Activated naive CD4-positive, alpha-beta T cell treated with anti-CD3 and anti-CD28 coated beads, Interleukin-2, amount 10 ng/mL, durations not matched to agents 7 days and 5 days (primary cell): ENCODE measurements around the gene TAF11L5.
"Not testable (repeated sequence)": the region's sequence is repeated elsewhere in the genome, so short reads cannot be mapped to it uniquely, and the experiment has no call there.

Source experiments
- CTCF ChIA-PET: fragments of 350-600 bp; sonication (Branson Sonifier 250); formaldehyde crosslinking; loops from one replicate; lab custom pipeline; 2021; ENCODE audit warnings: antibody characterized with exemption; lab: Charles Lee
- DNase-seq: peaks from one replicate; pipeline ENCODE4 v3.0.0-alpha.2; 2020
- H3K27ac Mint-ChIP-seq: one replicate; pipeline ENCODE4 v1.8.0; 2021; ENCODE audit warnings: mild to moderate bottlenecking, moderate library complexity, mixed read lengths
- H3K27me3 Mint-ChIP-seq: one replicate; pipeline ENCODE4 v1.8.0; 2021; ENCODE audit warnings: mild to moderate bottlenecking, mixed read lengths
- H3K36me3 Mint-ChIP-seq: one replicate; pipeline ENCODE4 v1.8.0; 2021; ENCODE audit warnings: mixed read lengths
- H3K4me1 Mint-ChIP-seq: one replicate; pipeline ENCODE4 v1.8.0; 2021; ENCODE audit warnings: mixed read lengths
- H3K4me3 Mint-ChIP-seq: one replicate; pipeline ENCODE4 v1.8.0; 2021; ENCODE audit warnings: mild to moderate bottlenecking, moderate library complexity, mixed read lengths
- H3K9me3 Mint-ChIP-seq: one replicate; pipeline ENCODE4 v1.8.0; 2021; ENCODE audit warnings: mixed read lengths

Gene TAF11L5

DNA sequence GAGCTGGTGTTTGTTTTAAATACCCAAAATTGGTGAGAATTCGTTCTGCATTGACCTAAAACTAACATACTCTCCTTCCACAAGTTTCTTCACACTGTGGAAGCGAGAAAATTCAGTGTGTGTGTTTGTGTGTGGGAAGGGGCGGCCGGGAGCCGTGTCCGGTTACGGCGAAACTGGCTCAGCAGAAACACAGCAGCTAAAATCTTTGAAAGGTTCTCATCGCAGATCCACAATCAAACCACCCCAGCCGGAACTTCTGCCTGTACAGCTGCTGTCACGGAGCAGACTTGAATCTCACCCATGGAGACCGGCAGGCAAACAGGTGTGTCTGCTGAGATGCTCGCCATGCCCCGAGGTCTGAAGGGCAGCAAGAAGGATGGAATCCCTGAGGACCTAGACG lies at the start of gene TAF11L5:
Gene TAF11L5 (plus strand): TSS at position 301 of the 400 bp plus-strand sequence.
- CTCF ChIA-PET, H3K27ac Mint-ChIP-seq, H3K9me3 Mint-ChIP-seq, H3K4me3 Mint-ChIP-seq, H3K27me3 Mint-ChIP-seq, DNase-seq, H3K4me1 Mint-ChIP-seq, H3K36me3 Mint-ChIP-seq: not testable (repeated sequence)

DNA sequence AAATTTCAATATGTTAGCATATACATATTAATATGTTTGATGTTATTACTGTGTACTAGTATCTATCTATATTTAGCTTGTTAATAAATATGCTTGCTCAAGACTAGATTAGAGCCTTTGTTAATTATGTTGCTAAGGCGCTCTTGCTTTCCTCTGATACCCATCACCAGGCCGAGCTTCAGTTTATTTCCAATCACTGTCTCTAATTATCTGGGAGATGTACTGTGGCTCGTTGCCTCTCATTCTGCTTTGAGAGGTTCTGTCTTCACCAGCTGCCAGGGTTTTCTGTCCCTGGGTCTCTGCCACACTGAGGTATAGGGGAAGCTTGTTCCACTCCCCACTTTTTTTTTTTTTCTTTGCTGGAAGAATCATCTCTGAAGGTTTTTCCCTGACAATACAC lies 48.0 kb upstream of the TAF11L5 start:
- no peak for DNase-seq
- Mint-ChIP-seq H3K36me3 (no peaks in the 10 kb centered on the region), H3K27ac (no peak overlapping the region), H3K4me3 (no peak overlapping the region), H3K27me3 (no peaks in the 10 kb centered on the region), H3K9me3 (no peaks in the 10 kb centered on the region), H3K4me1 (no peaks in the 10 kb centered on the region)
- CTCF ChIA-PET = interaction anchor here (0.9 kb wide), 1 partner anchor 13 kb away, joined by 4 read pairs; no protein-coding TSS in a partner anchor

DNA sequence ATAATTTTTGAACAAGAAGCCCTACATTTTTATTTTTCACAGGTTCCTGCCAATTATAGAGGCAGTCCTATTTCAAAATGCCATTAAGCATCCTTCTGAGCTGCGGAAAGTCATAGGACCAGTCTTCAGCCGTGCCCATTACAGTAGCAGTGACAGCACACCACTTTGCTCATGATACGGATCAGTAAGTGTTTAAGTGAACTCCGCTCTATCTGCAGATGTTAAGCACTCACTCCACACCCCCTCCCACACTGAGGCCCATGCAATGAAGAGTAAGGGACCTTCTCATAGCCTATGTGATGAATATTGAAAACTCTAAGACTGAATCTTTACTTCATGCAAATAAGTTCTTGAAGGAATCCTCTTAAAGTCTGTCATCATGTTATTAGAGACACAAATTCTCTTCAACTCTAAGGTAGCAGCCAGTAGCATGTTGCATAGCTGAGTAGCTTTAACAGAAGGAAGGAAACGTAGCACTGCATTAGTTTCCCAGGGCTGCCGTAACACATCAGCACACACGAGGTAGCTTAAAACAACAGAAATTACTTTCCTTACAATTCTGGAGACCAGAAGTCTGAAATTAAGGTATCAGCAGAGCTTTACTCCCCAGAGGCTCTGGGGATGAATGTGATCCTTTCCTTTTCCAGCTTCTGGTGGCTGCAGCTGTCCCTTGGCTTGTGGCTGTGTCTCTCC lies 47.3 kb upstream of the TAF11L5 start:
- DNase-seq = no peak
- CTCF ChIA-PET = no interaction called here
- Mint-ChIP-seq H3K36me3 (no peaks in the 10 kb centered on the region), H3K27ac (no peak overlapping the region), H3K4me3 (no peak overlapping the region), H3K27me3 (no peaks in the 10 kb centered on the region), H3K9me3 (no peaks in the 10 kb centered on the region), H3K4me1 (no peaks in the 10 kb centered on the region)

DNA sequence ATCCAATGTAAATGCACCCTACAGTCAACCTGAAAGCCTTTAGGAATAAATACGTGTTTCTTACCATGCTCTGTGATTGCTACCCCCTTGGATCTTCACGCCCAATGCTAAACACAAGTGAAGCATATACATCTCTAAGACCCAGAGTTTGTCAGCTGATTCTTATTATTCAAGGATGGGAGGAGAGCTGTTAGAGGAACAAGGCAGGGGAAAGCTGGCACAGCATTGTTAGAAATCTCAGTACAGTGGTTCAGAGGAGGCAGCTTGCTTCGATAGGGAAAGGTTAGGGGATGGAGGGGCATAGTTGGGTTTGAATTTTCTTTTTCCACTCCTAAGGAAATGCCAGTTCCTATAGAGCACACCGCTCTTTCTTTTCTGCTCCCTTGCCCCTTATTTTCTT lies 43.7 kb upstream of the TAF11L5 start:
- H3K36me3 Mint-ChIP-seq = no peaks in the 10 kb centered on the region
- CTCF ChIA-PET = no interaction called here

DNA sequence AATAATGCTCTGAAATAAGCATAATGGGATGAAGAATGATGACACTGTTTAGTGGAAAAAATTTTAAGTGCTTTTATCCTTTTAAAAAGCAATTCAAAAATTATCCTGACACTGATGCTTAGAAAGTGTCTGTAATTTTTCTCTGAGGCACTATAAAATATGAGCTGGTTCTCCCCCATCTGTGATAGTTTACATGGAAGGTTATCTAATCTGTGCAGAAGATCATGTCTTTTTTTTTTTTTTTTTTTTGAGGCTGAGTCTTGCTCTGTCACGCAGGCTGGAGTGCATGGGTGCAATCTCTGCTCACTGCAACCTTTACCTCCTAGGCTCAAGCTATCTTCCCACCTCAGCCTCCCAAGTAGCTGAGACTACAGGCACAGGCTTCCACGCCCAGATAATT lies 42.2 kb upstream of the TAF11L5 start:
- Mint-ChIP-seq H3K4me3 (no peak overlapping the region), H3K36me3 (no peaks in the 10 kb centered on the region), H3K4me1 (no peaks in the 10 kb centered on the region), H3K9me3 (peaks cover 4% of the 10 kb centered on the region), H3K27me3 (no peaks in the 10 kb centered on the region), H3K27ac (no peak overlapping the region)
- no peak for DNase-seq
- CTCF ChIA-PET = no interaction called here

More for the DNA sequence above, 43.7 kb upstream of the TAF11L5 start:
- no peak for DNase-seq
- Mint-ChIP-seq H3K27me3 (no peaks in the 10 kb centered on the region), H3K27ac (no peak overlapping the region), H3K4me3 (no peak overlapping the region), H3K9me3 (peaks cover 3% of the 10 kb centered on the region), H3K4me1 (no peaks in the 10 kb centered on the region)

DNA sequence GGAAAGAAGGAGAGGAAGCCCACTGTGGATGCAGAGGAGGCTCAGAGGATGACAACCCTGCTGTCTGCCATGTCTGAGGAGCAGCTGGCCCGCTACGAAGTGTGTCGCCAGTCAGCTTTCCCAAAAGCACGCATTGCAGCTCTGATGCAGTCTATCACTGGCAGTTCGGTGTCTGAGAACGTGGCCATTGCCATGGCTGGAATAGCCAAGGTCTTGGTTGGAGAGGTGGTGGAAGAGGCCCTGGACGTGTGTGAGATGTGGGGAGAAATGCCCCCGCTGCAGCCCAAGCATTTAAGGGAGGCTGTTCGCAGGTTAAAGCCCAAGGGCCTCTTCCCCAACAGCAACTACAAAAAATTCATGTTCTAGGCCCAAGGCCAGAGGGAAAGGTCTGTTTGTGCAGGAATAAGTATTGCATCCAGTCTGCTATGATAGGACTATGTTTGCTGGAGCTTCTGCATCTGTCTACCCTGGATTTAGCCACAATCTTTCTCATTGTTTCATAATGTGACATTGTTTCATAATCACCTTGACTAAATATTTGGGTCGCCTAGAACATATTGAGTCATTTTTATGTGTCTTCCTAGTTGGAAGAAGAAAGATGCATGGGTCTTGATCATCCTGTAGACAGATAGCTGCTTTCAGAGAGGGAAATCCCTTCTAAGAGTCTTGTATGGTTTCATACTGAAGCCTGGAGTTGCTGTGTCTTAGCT lies 38.4 kb upstream of the TAF11L5 start:
- H3K9me3 Mint-ChIP-seq, DNase-seq: not testable (repeated sequence)

DNA sequence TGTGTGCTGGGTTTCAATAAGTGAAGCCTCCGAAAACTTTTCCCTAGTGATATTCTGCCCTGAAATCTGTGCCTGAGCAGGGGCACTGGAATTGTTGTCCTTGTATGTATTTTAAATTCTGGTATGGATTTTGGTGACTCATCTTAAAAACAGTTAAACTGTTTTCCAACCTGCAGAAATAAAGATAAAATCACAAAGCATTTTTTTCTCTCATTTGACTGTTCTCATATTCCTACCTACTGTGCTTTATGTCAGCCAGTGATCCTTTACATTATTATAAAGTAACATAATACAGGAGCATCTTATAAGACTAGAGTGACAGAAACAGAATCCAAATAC lies 37.9 kb upstream of the TAF11L5 start:
- Mint-ChIP-seq H3K36me3 (no peaks in the 10 kb centered on the region), H3K9me3 (peaks cover 10% of the 10 kb centered on the region), H3K27ac (no peak overlapping the region), H3K27me3 (no peaks in the 10 kb centered on the region), H3K4me1 (no peaks in the 10 kb centered on the region), H3K4me3 (no peak overlapping the region)
- CTCF ChIA-PET = no interaction called here
- DNase-seq = no peak

More for the DNA sequence above, 38.4 kb upstream of the TAF11L5 start:
- not testable (repeated sequence) for H3K4me3 Mint-ChIP-seq, H3K27me3 Mint-ChIP-seq, H3K36me3 Mint-ChIP-seq, H3K27ac Mint-ChIP-seq, H3K4me1 Mint-ChIP-seq
- CTCF ChIA-PET = interaction anchor here (0.6 kb wide), 1 partner anchor 43 kb away, joined by 3 read pairs; no protein-coding TSS in a partner anchor

DNA sequence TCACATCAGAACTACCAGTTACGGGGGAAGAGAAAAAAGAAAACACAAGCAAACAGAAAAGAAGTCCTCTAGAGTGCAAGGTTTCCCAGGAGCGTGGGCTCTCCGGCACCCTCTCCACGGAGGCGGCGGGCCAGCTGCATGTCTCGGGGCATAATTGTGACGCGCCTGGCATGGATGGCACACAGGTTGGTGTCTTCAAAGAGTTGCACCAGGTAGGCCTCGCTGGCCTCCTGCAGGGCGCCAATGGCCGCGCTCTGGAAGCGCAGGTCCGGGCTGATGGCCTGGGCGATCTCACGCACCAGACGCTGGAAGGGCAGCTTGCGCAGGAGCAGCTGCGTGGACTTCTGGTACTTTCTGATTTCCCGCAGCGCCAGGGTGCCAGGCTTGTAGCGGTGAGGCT lies 33.8 kb upstream of the TAF11L5 start:
- H3K4me3 Mint-ChIP-seq, DNase-seq, H3K27me3 Mint-ChIP-seq, H3K27ac Mint-ChIP-seq, CTCF ChIA-PET, H3K36me3 Mint-ChIP-seq, H3K4me1 Mint-ChIP-seq: not testable (repeated sequence)
- peaks cover 22% of the 10 kb centered on the region for H3K9me3 Mint-ChIP-seq

DNA sequence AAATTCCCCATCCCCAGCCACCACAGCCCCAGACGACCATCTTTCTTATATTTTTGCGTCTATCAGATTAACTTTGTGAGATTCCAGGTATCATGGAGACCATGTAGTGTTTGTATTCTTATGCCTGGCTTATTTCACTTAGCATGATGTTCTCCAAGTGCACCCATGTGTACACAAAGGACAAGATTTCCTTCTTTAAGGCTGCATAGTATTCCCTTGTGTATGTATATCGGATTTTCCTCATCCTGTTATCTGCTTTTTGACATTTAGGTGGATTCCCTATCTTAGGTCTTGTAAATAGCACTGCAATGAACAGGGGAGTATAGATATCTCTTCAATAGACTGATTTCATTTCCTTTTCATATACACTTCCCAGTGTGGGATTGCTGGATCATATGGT lies 32.3 kb upstream of the TAF11L5 start:
- H3K27ac Mint-ChIP-seq = no peak overlapping the region
- H3K9me3 Mint-ChIP-seq = peaks cover 20% of the 10 kb centered on the region
- H3K27me3 Mint-ChIP-seq = no peaks in the 10 kb centered on the region
- no peak for DNase-seq
- CTCF ChIA-PET = no interaction called here
- no peaks in the 10 kb centered on the region for H3K4me1 Mint-ChIP-seq
- H3K36me3 Mint-ChIP-seq = no peaks in the 10 kb centered on the region
- H3K4me3 Mint-ChIP-seq = no peak overlapping the region

DNA sequence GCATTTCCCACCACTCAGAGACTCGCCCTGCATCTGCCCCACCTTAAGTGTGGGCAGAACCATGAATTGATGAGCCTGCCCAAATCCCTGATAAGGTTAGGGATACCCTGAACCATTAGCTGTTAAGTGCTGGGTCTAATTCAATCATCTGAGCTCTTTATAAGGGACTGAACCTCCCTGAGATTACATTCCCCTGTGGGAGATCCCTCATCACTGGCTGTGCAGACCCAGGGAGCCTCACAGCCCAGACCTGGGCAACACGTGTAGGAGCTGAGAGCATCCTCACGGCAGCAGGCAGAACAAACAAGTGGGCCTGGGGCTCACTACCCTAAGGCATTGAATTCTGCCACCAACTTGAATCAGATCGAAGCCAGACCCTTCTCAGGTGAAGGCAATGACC lies 27.6 kb upstream of the TAF11L5 start:
- H3K9me3 Mint-ChIP-seq = peaks cover 25% of the 10 kb centered on the region
- CTCF ChIA-PET = no interaction called here

DNA sequence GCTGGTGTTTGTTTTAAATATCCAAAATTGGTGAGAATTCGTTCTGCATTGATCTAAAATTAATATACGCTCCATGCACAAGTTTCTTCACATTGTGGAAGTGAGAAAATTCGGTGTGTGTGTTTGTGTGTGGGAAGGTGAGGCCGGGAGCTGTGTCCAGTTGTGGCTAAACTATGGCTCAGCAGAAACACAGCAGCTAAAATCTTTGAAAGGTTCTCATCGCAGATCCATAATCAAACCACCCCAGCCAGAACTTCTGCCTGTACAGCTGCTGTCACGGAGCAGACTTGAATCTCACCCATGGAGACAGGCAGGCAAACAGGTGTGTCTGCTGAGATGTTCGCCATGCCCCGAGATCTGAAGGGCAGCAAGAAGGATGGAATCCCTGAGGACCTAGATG lies 27.1 kb upstream of the TAF11L5 start, which contains the start of gene TAF11L2:
Gene TAF11L2 (plus strand): TSS at position 301 of the 400 bp plus-strand sequence.
- H3K36me3 Mint-ChIP-seq, H3K4me3 Mint-ChIP-seq, H3K27me3 Mint-ChIP-seq, H3K4me1 Mint-ChIP-seq, CTCF ChIA-PET, H3K27ac Mint-ChIP-seq, DNase-seq: not testable (repeated sequence)
- H3K9me3 Mint-ChIP-seq = peaks cover 21% of the 10 kb centered on the region

More for the DNA sequence above, 27.6 kb upstream of the TAF11L5 start:
- no peak for DNase-seq
- no peaks in the 10 kb centered on the region for H3K4me1 Mint-ChIP-seq
- no peak overlapping the region for H3K27ac Mint-ChIP-seq
- H3K4me3 Mint-ChIP-seq = no peak overlapping the region
- H3K36me3 Mint-ChIP-seq = no peaks in the 10 kb centered on the region
- no peaks in the 10 kb centered on the region for H3K27me3 Mint-ChIP-seq

DNA sequence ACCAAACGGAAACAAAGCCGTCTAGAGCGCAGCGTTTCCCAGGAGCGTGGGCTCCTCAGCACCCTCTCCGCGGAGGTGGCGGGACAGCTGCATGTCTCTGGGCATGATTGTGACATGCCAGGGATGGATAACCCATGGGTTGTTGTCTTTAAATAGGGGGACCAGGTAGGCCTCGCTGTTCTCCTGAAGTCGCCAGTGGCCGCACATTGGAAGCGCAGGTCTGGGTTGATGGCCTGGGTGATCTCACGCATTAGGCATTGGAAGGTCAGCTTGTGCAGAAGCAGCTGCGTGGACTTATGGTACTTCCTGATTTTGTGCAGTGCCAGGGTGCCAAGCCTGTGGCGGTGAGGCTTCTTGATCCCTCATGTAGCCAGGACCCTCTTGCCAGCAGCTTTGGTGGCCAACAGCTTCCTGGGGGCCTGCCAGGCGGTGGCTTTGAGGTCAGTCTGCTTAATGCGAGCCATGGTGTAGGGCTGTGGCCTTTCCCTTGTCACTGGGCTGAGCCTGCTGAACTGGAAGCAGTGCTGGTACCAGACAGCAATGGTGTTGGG lies 13.2 kb upstream of the TAF11L5 start:
- DNase-seq = no peak
- CTCF ChIA-PET = no interaction called here
- Mint-ChIP-seq H3K36me3 (no peaks in the 10 kb centered on the region), H3K27ac (no peak overlapping the region), H3K4me3 (no peak overlapping the region), H3K9me3 (peaks cover 9% of the 10 kb centered on the region), H3K4me1 (no peaks in the 10 kb centered on the region), H3K27me3 (no peaks in the 10 kb centered on the region)

DNA sequence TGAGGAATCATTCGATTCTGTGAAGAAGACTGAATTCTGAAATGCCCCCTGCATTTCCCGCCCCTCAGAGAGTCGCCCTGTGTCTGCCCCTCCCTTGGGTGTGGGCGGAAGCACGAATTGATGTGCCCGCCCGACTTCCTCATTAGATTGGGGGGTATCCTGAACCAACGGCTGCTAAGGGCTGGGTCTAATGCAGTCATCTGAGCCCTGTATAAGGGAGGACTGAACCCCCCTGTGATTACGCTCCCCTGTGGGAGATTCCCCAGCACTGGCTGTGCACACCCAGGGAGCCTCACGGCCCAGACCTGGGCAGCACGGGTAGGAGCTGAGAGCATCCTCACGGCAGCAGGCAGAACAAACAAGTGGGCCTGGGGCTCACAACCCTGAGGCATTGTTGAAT lies 7.5 kb upstream of the TAF11L5 start:
- H3K4me1 Mint-ChIP-seq, H3K4me3 Mint-ChIP-seq, H3K36me3 Mint-ChIP-seq, H3K27me3 Mint-ChIP-seq, H3K27ac Mint-ChIP-seq, H3K9me3 Mint-ChIP-seq, CTCF ChIA-PET, DNase-seq: not testable (repeated sequence)

DNA sequence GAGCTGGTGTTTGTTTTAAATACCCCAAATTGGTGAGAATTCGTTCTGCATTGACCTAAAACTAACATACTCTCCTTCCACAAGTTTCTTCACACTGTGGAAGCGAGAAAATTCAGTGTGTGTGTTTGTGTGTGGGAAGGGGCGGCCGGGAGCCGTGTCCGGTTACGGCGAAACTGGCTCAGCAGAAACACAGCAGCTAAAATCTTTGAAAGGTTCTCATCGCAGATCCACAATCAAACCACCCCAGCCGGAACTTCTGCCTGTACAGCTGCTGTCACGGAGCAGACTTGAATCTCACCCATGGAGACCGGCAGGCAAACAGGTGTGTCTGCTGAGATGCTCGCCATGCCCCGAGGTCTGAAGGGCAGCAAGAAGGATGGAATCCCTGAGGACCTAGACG lies 7.0 kb upstream of the TAF11L5 start, which contains the start of gene TAF11L3:
Gene TAF11L3 (plus strand): TSS at position 301 of the 400 bp plus-strand sequence.
- DNase-seq, H3K27me3 Mint-ChIP-seq, H3K4me3 Mint-ChIP-seq, H3K36me3 Mint-ChIP-seq, H3K4me1 Mint-ChIP-seq, H3K9me3 Mint-ChIP-seq, H3K27ac Mint-ChIP-seq, CTCF ChIA-PET: not testable (repeated sequence)

DNA sequence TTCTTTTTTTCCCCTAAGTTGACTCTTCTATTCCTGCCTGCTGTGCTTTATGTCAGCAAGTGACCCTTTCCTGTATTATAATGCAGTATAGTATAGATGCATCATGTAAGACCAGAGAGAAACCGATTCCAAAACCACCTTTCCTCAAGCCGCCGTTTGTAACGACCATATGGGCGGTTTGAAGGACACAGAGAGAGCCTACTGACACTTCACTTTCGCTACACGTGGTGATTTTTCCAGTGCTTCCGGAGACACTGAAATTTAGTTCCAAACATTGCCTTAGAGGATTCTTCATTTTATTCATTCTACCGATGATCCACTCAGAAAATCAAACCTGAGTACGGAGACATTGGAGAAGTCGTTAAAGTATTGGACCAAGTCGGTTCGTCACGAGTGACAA lies 5.5 kb upstream of the TAF11L5 start:
- H3K9me3 Mint-ChIP-seq, H3K27me3 Mint-ChIP-seq, CTCF ChIA-PET: not testable (repeated sequence)

More for the DNA sequence above, 5.5 kb upstream of the TAF11L5 start:
- not testable (repeated sequence) for DNase-seq, H3K36me3 Mint-ChIP-seq, H3K27ac Mint-ChIP-seq, H3K4me3 Mint-ChIP-seq, H3K4me1 Mint-ChIP-seq
